HCT116 (cell line): Measurements from ENCODE around the gene EIF3B. TPM values are rescaled to one million over a fixed set of nuclear protein-coding genes. Genes with fewer than 3 reads are reported as not detected.

Experiments
- total RNA-seq: library from RNA; stranded (reverse); gene quantifications from one replicate; pipeline ENCODE4 v1.2.1, GENCODE V29; 2021; ENCODE audit not compliant: unreplicated experiment

EIF3B gene
- total RNA-seq, 1 experiment from 2014 or later, result 324 TPM

Other genes with a start within 250 kb of the EIF3B start
- 38.5 TPM for gene MAD1L1, start 121.9 kb upstream of the EIF3B start, total RNA-seq
- 34.7 TPM for gene MRM2, start 112.6 kb upstream of the EIF3B start, total RNA-seq
- 47.4 TPM for gene NUDT1, start 112.6 kb upstream of the EIF3B start, total RNA-seq
- gene SNX8, start 40.4 kb upstream of the EIF3B start, total RNA-seq, result 41.7 TPM
- 14.2 TPM for gene CHST12, start 48.8 kb downstream of the EIF3B start, total RNA-seq
- gene GRIFIN, start 121.6 kb downstream of the EIF3B start, total RNA-seq, result not detected
- gene LFNG, start 164.9 kb downstream of the EIF3B start, total RNA-seq, result 14.3 TPM
- gene BRAT1, start 200.7 kb downstream of the EIF3B start, total RNA-seq, result 47.6 TPM
- gene IQCE, start 204.2 kb downstream of the EIF3B start, total RNA-seq, result 21.4 TPM